ENCODE measurements around the gene IRX2.

The IRX2 gene

DNA sequence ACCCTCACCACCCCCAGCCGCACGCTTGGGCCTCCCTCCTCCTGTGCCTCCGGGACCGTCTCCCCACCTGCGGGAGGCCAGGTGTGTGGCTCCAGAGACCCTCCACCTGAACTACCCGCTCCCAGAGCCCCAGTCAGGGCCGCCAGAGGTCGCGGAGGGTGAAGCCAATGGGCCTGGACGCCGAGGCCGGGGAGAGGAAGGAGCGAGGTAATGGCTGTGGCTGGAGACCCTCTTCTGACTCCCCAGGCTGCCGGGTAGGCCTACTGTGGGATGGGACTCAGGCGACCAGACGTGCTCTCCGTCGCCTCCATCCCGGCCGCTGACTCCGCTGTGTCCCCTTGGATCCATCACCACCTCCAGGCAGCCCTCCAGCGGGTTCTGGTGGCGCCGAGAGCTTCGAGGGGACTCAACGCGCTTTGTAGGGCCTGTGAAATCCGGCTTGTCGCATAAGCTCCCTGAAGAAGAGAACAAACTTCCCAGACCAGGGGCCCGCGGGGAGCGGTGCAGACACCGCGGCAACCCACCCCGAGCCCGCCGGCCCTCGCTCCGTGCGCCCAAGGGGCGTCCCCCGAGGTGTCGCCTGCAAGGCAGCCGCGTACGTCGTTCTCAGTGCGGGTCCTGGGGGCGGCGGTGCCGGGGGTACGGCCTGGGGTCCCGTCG lies 12.6 kb downstream of the IRX2 start:
- TF ChIP-seq, protein P1, sequence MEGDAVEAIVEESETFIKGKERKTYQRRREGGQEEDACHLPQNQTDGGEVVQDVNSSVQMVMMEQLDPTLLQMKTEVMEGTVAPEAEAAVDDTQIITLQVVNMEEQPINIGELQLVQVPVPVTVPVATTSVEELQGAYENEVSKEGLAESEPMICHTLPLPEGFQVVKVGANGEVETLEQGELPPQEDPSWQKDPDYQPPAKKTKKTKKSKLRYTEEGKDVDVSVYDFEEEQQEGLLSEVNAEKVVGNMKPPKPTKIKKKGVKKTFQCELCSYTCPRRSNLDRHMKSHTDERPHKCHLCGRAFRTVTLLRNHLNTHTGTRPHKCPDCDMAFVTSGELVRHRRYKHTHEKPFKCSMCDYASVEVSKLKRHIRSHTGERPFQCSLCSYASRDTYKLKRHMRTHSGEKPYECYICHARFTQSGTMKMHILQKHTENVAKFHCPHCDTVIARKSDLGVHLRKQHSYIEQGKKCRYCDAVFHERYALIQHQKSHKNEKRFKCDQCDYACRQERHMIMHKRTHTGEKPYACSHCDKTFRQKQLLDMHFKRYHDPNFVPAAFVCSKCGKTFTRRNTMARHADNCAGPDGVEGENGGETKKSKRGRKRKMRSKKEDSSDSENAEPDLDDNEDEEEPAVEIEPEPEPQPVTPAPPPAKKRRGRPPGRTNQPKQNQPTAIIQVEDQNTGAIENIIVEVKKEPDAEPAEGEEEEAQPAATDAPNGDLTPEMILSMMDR (IDR thresholded peaks at IDR 0.05; ENCODE audit: low read depth, low read length) = no peak
- H3K4me3 ChIP-seq (ENCODE audit: low read depth, low read length) = peak overlapping the region; percentile 41
- no peak for DNase-seq (ENCODE audit: low read depth, low spot score)
- in situ Hi-C loops (cut with HindIII; ENCODE audit: low sequenced_read_pairs) = no loop called here

DNA sequence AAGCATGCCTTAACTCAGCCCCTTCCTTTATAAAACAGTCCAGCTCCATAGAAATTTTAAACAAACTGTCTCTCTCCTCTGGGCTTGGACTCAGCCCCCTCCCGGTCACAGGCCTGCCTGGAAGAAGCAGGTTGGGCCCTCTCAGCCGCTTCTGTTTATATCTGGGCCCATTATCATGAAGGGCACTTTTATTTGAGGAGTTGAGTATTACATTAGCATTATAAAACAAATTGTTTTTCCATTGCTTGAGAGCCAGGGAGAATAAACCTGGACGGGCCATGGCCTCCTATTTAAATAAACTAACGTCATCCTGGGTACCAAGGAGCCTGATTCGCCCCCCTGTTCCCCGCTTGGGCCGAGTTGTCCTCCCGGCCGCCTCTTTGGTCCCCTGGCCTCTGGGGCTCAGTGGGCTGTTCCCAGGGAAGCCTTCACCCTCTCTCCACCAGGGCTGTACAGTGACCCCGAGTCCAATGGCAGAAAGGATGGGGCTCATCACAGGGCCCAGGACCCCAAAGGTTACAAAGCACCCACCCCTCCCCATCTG lies 13.2 kb downstream of the IRX2 start:
- in situ Hi-C loops (cut with HindIII; ENCODE audit: low sequenced_read_pairs) = no loop called here
- TF ChIP-seq, protein P1 (IDR thresholded peaks at IDR 0.05; ENCODE audit: low read depth, low read length) = no peak
- no peak overlapping the region for H3K4me3 ChIP-seq (ENCODE audit: low read depth, low read length)
- no peak for DNase-seq (ENCODE audit: low read depth, low spot score)

DNA sequence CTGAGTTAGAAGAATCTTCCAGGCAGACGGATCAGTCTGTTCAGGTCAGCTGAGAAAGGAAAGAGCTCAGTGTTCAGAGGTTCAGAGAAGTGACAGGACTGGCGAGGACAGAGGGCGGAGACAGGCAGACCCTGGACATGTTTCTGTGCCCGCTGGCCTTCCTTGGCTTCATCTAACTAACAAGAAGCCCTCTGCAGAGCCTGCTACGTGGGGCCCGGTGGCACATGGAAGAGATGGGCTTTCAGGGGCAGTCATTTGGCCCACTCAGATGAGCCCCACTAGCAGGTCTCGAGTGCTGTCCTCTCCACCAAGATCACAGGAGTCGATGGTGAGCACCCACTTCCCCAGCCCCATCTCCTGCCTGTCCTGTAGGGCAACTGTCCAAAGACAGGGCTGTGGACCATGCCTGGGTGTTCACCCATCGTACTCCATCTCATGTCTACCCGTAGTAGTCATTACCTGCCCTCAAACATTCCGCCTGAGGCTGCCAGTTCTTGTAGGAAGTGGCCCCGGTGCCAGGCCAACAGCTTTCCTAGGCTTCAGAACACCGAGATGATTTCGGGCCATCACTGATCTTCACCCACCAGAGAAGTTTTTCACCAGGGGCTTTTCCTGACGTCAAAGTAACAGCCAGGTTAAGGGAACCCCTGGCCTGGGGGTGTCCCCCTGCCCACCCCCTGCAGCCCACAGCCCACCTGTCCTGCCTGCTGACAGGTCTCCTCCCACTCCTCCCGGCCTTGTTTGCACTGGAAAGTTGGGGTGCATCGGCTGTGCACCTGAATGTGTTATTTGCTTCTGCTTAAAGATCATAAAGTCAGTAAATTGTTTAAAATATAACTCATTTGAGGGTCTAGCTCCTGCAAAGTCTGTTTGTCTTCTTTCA lies 14.0 kb downstream of the IRX2 start:
- no peak for DNase-seq (ENCODE audit: low read depth, low spot score)
- in situ Hi-C loops (cut with HindIII; ENCODE audit: low sequenced_read_pairs) = no loop called here
- TF ChIP-seq, protein P1 (IDR thresholded peaks at IDR 0.05; ENCODE audit: low read depth, low read length) = no peak
- H3K4me3 ChIP-seq (ENCODE audit: low read depth, low read length) = no peak overlapping the region

DNA sequence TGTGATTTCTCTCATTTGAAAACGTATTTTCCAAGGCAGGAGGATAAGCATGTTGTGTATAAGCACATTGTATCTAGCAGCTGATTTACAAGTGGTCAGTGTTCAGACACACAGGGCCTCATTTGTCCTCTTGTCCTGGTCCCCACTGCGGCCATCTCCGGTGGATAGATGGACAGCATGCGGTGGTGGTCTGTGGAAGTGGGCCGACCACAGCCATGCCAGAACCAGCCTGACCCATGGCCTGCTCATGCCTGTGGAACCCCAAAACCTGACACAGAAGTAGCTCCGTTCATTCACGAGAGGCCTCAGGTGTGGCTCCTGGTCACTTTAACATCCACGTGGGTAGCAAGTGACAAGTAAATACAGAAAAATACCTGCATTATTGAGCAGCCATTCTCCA lies 14.6 kb downstream of the IRX2 start:
- DNase-seq (ENCODE audit: low read depth, low spot score) = no peak
- TF ChIP-seq, protein P1 (IDR thresholded peaks at IDR 0.05; ENCODE audit: low read depth, low read length) = no peak

DNA sequence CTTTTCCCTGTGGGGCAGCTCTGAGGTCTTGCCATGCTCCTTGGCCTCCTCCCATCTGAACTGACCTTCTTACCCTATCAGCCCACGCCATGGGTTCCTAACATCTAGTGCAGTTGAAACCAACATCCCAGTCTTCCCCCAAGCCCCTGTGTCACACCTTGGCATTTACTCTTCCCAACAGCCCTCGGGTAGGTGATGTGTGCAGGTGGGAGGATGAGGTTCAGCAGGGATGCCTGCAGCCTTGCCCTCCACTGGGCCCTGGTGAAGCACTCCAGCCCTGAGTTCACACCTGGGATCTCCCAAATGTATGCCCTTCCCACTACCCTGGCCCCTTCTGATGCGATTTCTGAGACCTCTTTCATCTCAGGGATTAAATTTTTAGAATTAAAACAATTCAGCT lies 15.5 kb downstream of the IRX2 start:
- TF ChIP-seq, protein P1 (IDR thresholded peaks at IDR 0.05; ENCODE audit: low read depth, low read length) = no peak
- in situ Hi-C loops (cut with HindIII; ENCODE audit: low sequenced_read_pairs) = no loop called here
- DNase-seq (ENCODE audit: low read depth, low spot score) = no peak
- no peak overlapping the region for H3K4me3 ChIP-seq (ENCODE audit: low read depth, low read length)

More for the DNA sequence above, 14.6 kb downstream of the IRX2 start:
- in situ Hi-C loops (cut with HindIII; ENCODE audit: low sequenced_read_pairs) = no loop called here
- no peak overlapping the region for H3K4me3 ChIP-seq (ENCODE audit: low read depth, low read length)

DNA sequence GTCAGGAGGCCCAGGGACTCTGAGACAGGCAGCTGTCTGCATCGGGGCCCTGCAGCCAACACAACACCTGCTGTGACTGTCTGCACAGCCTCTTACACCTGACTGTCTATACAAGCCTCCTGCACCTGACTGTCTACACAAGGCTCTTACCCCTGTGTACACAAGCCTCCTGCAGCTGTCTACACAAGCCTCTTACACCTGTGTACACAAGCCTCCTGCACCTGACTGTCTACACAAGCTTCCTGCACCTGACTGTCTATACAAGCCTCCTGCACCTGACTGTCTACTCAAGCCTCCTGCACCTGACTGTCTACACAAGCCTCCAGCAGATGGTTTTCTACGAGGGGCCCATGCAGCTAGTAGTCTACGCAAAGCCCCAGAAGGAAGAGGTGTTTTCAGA lies 18.6 kb downstream of the IRX2 start:
- DNase-seq (ENCODE audit: low read depth, low spot score) = no peak
- in situ Hi-C loops (cut with HindIII; ENCODE audit: low sequenced_read_pairs) = no loop called here
- H3K4me3 ChIP-seq (ENCODE audit: low read depth, low read length) = no peak overlapping the region
- TF ChIP-seq, protein P1 (IDR thresholded peaks at IDR 0.05; ENCODE audit: low read depth, low read length) = no peak

Data from astrocyte of the spinal cord (primary cell).